DMS53 treated with DMSO at 0.1 percent for 48 hours (cell line): ENCODE measurements around the gene NBPF3.
"Not testable (repeated sequence)": the region's sequence is repeated elsewhere in the genome, so short reads cannot be mapped to it uniquely, and the experiment has no call there.

ENCODE experiments used
- DNase-seq: peaks from one replicate; lab custom pipeline; 2025; ENCODE audit not compliant: unreplicated experiment; lab: John Stamatoyannopoulos, UW

The NBPF3 gene

GRCh38 chr1:21517161-21517589 lies 77.2 kb downstream of the NBPF3 start:
- no peak for DNase-seq

GRCh38 chr1:21517660-21518480 lies 77.9 kb downstream of the NBPF3 start:
- DNase-seq: no peak

- DNase-seq: no peak
Measured at GRCh38 chr1:21518774-21519455, 79.0 kb downstream of the NBPF3 start.

GRCh38 chr1:21519486-21520070 lies 79.6 kb downstream of the NBPF3 start:
- not testable (repeated sequence) for DNase-seq

- DNase-seq: no peak
Measured at GRCh38 chr1:21520899-21521716, 81.2 kb downstream of the NBPF3 start.

- no peak for DNase-seq
Measured at GRCh38 chr1:21521717-21522060, 81.8 kb downstream of the NBPF3 start.

- DNase-seq: no peak
Measured at GRCh38 chr1:21522525-21523038, 82.6 kb downstream of the NBPF3 start.

GRCh38 chr1:21523297-21523813 lies 83.4 kb downstream of the NBPF3 start:
- no peak for DNase-seq

GRCh38 chr1:21524220-21524619 lies 84.3 kb downstream of the NBPF3 start:
- DNase-seq: no peak

- no peak for DNase-seq
Measured at GRCh38 chr1:21524686-21525339, 84.9 kb downstream of the NBPF3 start.

GRCh38 chr1:21525340-21525717 lies 85.4 kb downstream of the NBPF3 start:
- DNase-seq: no peak

- DNase-seq: no peak
Measured at GRCh38 chr1:21526441-21526840, 86.5 kb downstream of the NBPF3 start.

- DNase-seq: no peak
Measured at GRCh38 chr1:21530368-21531016, 90.6 kb downstream of the NBPF3 start.

GRCh38 chr1:21531241-21531640 lies 91.3 kb downstream of the NBPF3 start:
- DNase-seq: no peak

- DNase-seq: no peak
Measured at GRCh38 chr1:21532496-21532895, 92.6 kb downstream of the NBPF3 start.

- DNase-seq: no peak
Measured at GRCh38 chr1:21532992-21533534, 93.1 kb downstream of the NBPF3 start.

- DNase-seq: no peak
Measured at GRCh38 chr1:21534146-21534545, 94.2 kb downstream of the NBPF3 start.
